Stimulated activated CD8-positive, alpha-beta memory T cell treated with anti-CD3 and anti-CD28 coated beads, Interleukin-12 subunit alpha, Interleukin-12 subunit beta, amount 100 ng/mL, for 24 hours (primary cell): Measurements from ENCODE around the gene TUBA1C.

Experiments used
- DNase-seq: peaks from one replicate; pipeline ENCODE4 v3.0.0-alpha.2; 2020; ENCODE audit errors: extremely low read depth

The TUBA1C gene

GRCh38 chr12:49283541-49284429 lies 18.9 kb downstream of the TUBA1C start:
- no peak for DNase-seq

GRCh38 chr12:49284672-49285071 lies 19.8 kb downstream of the TUBA1C start:
- DNase-seq, result no peak

- DNase-seq, result no peak
These were observed 23.0 kb downstream of the TUBA1C start for GRCh38 chr12:49287876-49288275.

- peak; percentile 33 for DNase-seq
These were observed 23.6 kb downstream of the TUBA1C start for GRCh38 chr12:49288412-49288853.

GRCh38 chr12:49288922-49289555 lies 24.2 kb downstream of the TUBA1C start:
- DNase-seq, result no peak

- DNase-seq, result no peak
These were observed 27.8 kb downstream of the TUBA1C start for GRCh38 chr12:49292729-49293055.

- no peak for DNase-seq
These were observed 28.4 kb downstream of the TUBA1C start for GRCh38 chr12:49293056-49293956.

GRCh38 chr12:49294086-49294803 lies 29.4 kb downstream of the TUBA1C start:
- no peak for DNase-seq

GRCh38 chr12:49294804-49295081 lies 29.9 kb downstream of the TUBA1C start:
- no peak for DNase-seq

- no peak for DNase-seq
These were observed 30.4 kb downstream of the TUBA1C start, which contains the start of gene PRPH for GRCh38 chr12:49295082-49295936. TSS of gene PRPH (plus strand) at chr12:49295147. CDS start at chr12:49295201, 54 bp downstream.

GRCh38 chr12:49296034-49296835 lies 31.4 kb downstream of the TUBA1C start:
- DNase-seq, result no peak

- no peak for DNase-seq
These were observed 32.2 kb downstream of the TUBA1C start for GRCh38 chr12:49296836-49297694.

- no peak for DNase-seq
These were observed 32.8 kb downstream of the TUBA1C start for GRCh38 chr12:49297695-49298060.

GRCh38 chr12:49298160-49298559 lies 33.3 kb downstream of the TUBA1C start:
- no peak for DNase-seq

- DNase-seq, result no peak
These were observed 36.9 kb downstream of the TUBA1C start for GRCh38 chr12:49301760-49302159.

GRCh38 chr12:49304161-49304560 lies 39.3 kb downstream of the TUBA1C start:
- no peak for DNase-seq

- DNase-seq, result no peak
These were observed 41.1 kb downstream of the TUBA1C start for GRCh38 chr12:49305762-49306510.

GRCh38 chr12:49309386-49309785 lies 44.5 kb downstream of the TUBA1C start:
- no peak for DNase-seq
